Uterus (tissue), 2 donors: Measurements from ENCODE around the gene USP40.

Source experiments
- CTCF ChIP-seq, 4 experiments: fragments of 200-600 bp in 2 of 4; fragments of 450-650 bp in 2 of 4; sonication (generic) in 2 of 4; IDR thresholded peaks; one replicate each; pipeline ENCODE4 v1.5.1; 2016 to 2019; ENCODE audit warnings: antibody characterized with exemption in 4 of 4, mild to moderate bottlenecking in 2 of 4, moderate library complexity in 1 of 4
- POLR2A ChIP-seq, 2 donors: fragments of 450-650 bp; IDR thresholded peaks; one replicate each; pipeline ENCODE4 v1.6.1; 2016; ENCODE audit warnings: antibody characterized with exemption in 2 of 2, mild to moderate bottlenecking in 1 of 2, moderate library complexity in 1 of 2

DNA sequence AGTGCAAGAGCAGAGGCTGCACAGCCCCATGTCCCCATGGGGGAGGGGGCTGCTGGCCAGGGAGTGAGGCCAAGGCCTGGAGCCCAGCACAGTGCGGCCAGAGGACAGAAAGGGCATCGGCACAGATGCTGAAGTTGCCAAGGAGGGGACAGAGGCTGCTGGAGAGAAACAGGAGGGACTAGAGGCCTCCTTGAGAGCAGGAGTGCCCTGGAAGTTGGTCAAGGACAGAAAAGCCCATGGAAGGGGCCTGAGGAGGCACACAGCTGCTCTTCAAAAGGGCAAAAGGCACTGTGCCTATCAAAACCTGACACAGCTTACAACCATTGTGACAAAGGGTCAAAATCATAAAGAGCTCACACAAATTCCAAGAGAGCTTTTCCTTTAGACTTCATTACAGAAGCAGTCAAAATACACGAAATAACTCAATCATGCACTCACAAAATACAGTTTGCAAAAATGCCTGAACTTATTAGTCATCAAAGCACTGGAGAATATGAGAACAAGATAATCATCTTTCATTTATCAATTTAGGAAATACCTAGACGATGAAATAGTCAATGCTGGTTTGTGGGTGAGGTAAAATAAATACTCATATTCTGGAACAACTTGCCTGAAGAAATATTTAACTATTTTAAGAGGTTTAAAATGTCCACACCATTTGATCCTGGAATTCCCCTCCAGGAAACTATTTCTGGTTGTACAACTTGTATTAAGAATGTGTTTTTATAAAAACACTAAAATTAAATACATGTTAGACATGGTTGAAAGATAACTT, 79.6 kb downstream of the USP40 start:
- no peak for TF ChIP-seq CTCF (IDR thresholded peaks at IDR 0.05)
- no peak for TF ChIP-seq POLR2A (IDR thresholded peaks at IDR 0.05)
